GM21723 (cell line): ENCODE results near the gene HSPA12A.

Source experiments
- ATAC-seq: cut with Tn5 transposase; IDR thresholded peaks from one replicate; pipeline ENCODE4 v1.9.1; 2021; ENCODE audit warnings: mild to moderate bottlenecking, moderate library complexity; ENCODE audit not compliant: unreplicated experiment

HSPA12A gene

DNA sequence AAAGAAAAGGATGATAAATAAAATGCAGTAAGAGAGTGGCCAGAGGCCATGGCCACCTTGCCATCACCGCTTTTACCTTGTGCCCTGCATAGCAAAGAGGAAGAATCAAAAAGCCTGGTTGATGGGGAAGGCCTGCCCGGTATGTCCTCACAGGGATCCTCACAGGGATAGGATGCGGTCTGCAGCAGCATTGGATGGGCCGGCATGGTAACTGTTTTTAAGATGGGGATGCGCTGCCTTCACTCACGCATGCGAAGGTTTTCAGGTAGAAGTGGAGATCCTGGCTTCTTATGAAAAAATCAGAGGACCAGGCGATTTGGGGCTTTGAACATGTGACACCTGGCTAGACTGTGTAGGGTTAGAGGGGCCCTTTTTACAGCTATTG, 109.2 kb downstream of the HSPA12A start:
- no peak for ATAC-seq

- ATAC-seq: no peak
Observed at GRCh38 chr10:116632596-116633215, 109.7 kb downstream of the HSPA12A start.

DNA sequence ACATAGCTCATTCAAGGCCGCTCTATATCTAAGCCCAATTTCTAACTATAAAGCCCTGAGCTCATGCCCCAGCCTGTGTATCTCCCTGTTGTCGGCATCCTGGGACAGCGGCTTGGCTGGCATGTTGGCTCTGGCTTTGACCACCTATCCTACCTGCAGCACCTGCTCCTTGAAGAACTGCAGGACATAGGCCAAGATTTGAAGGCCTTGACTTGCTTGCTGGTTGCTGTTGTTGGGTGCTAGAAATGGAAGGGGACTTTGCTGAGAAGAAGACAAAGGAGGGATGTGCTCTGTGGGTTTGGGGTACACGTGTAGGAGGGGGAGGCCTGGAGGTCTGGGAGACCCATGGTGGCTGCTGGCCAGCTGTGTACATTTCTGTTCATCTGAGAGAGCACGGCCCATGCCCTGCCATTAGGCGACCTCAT, 110.5 kb downstream of the HSPA12A start:
- ATAC-seq: no peak

DNA sequence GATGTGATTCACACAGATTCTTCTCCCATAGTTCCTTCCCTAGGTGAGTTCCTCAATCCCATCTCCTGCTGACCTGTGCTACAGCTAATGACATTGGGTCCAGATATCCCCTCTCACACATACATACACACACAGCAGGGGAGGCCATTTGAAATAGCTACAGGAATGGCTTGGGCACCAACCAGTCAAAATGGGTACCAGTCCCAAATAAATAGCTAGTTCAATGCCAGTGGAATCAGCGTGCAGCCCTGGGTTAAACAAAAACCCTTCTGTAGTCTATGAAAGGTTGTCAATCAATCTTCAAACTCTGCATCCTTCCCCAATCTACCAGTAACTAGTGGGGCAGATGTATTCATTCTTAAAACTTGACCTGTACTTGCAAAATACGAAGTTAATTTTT, 112.3 kb downstream of the HSPA12A start:
- no peak for ATAC-seq

GRCh38 chr10:116629340-116629739, 113.0 kb downstream of the HSPA12A start:
- ATAC-seq: no peak

GRCh38 chr10:116627386-116627933, 114.9 kb downstream of the HSPA12A start:
- ATAC-seq: no peak

GRCh38 chr10:116626815-116627214, 115.6 kb downstream of the HSPA12A start:
- ATAC-seq: no peak

GRCh38 chr10:116625845-116626244, 116.5 kb downstream of the HSPA12A start:
- no peak for ATAC-seq

- no peak for ATAC-seq
Observed at GRCh38 chr10:116621934-116622655, 120.3 kb downstream of the HSPA12A start.

DNA sequence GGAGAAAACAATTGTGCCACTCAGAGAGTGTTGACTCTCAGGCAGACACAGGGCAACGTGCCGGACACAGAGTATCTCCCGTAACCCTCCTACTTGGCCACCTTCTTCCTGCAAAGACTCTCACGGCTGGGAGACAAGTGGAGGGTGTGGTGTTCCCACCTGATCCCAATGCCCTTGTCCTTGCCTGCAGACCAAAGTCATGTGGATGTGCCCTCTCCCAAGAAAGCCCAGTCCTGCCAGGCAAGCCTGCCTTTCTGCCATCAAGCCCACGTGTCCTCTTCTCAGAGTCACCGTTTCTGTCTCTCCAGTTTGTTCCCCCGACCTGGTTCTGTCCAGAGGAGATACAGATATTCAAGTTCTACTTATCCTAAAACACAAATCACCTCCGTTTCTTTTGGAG, 120.9 kb downstream of the HSPA12A start:
- ATAC-seq: no peak
